ENCODE measurements around the gene VWA2. TPM values are rescaled to one million over a fixed set of nuclear protein-coding genes. Genes with fewer than 3 reads are reported as not detected.

VWA2 gene
- total RNA-seq, 1 experiment from 2014 or later, result 1.6 TPM

- H3K4me2 ChIP-seq (ENCODE audit: insufficient read depth, insufficient read length, low read length), result no peak overlapping the region
- no peak overlapping the region for H3K27ac Mint-ChIP-seq
- H3K4me1 Mint-ChIP-seq, result no peaks in the 10 kb centered on the region
- H3K27me3 Mint-ChIP-seq (ENCODE audit: low read depth), result no peaks in the 10 kb centered on the region
- H4K20me1 ChIP-seq (ENCODE audit: control insufficient read depth, insufficient read depth, insufficient read length), result no peaks in the 10 kb centered on the region
- H3K9ac ChIP-seq (ENCODE audit: extremely low read depth, insufficient read length, low read length), result no peak overlapping the region
- no peaks in the 10 kb centered on the region for H3K79me1 ChIP-seq (ENCODE audit: insufficient read depth, low read depth, low read length, poor library complexity, severe bottlenecking)
- H3K14ac ChIP-seq (ENCODE audit: insufficient read depth, low read length), result no peak overlapping the region
- H3T11ph ChIP-seq (ENCODE audit: low read length), result no peak overlapping the region
- H3K56ac ChIP-seq (ENCODE audit: insufficient read length, low read depth, low read length), result no peak overlapping the region
- H3K27me3 ChIP-seq (ENCODE audit: insufficient read depth, low read length), result no peaks in the 10 kb centered on the region
- no peaks in the 10 kb centered on the region for H3K9me3 Mint-ChIP-seq
- no peak overlapping the region for H3K4me3 Mint-ChIP-seq
- no peaks in the 10 kb centered on the region for H3K79me2 ChIP-seq (ENCODE audit: insufficient read depth, low read length)
- H2BK120ac ChIP-seq (ENCODE audit: low read depth, low read length, poor library complexity, severe bottlenecking), result no peak overlapping the region
- TF ChIP-seq, protein P1, sequence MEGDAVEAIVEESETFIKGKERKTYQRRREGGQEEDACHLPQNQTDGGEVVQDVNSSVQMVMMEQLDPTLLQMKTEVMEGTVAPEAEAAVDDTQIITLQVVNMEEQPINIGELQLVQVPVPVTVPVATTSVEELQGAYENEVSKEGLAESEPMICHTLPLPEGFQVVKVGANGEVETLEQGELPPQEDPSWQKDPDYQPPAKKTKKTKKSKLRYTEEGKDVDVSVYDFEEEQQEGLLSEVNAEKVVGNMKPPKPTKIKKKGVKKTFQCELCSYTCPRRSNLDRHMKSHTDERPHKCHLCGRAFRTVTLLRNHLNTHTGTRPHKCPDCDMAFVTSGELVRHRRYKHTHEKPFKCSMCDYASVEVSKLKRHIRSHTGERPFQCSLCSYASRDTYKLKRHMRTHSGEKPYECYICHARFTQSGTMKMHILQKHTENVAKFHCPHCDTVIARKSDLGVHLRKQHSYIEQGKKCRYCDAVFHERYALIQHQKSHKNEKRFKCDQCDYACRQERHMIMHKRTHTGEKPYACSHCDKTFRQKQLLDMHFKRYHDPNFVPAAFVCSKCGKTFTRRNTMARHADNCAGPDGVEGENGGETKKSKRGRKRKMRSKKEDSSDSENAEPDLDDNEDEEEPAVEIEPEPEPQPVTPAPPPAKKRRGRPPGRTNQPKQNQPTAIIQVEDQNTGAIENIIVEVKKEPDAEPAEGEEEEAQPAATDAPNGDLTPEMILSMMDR (conservative IDR thresholded peaks at IDR 0.05), result no peak
- no peaks in the 10 kb centered on the region for H3K4me1 ChIP-seq (ENCODE audit: insufficient read depth, low read length)
- H4K8ac ChIP-seq (replicated peaks; ENCODE audit: insufficient read length, low read depth, low read length), result no peak overlapping the region
- H2BK20ac ChIP-seq (ENCODE audit: low read depth, low read length, poor library complexity, severe bottlenecking), result no peak overlapping the region
- no peak for DNase-seq
- no peak overlapping the region for H2BK5ac ChIP-seq (ENCODE audit: insufficient read length, low read length)
- H4K91ac ChIP-seq (ENCODE audit: insufficient read length, low read depth, low read length), result no peak overlapping the region
- H3K9me3 ChIP-seq (ENCODE audit: control insufficient read depth, low read depth, low read length), result no peaks in the 10 kb centered on the region
- no peak overlapping the region for H4K5ac ChIP-seq (ENCODE audit: insufficient read length, low read depth, low read length)
- no peak overlapping the region for H2BK12ac ChIP-seq (ENCODE audit: insufficient read length, low read depth, low read length)
- H3K4ac ChIP-seq (ENCODE audit: low read depth, low read length), result no peak overlapping the region
- no peaks in the 10 kb centered on the region for H3K23me2 ChIP-seq (ENCODE audit: insufficient read length, low read depth, low read length, poor library complexity, severe bottlenecking)
- no peak overlapping the region for H3K27ac ChIP-seq (ENCODE audit: insufficient read length, low read depth, low read length)
- H3K18ac ChIP-seq (ENCODE audit: insufficient read length, low read depth, low read length), result no peak overlapping the region
- no peak overlapping the region for H2BK15ac ChIP-seq (ENCODE audit: low read depth, low read length)
- no CpG with 5 or more reads among the region's 4 CpGs for WGBS (ENCODE audit: extremely low coverage, insufficient read length, low lambda C conversion rate)
- H2AK5ac ChIP-seq (ENCODE audit: insufficient read length, low read length), result no peak overlapping the region
- H3K23ac ChIP-seq (ENCODE audit: insufficient read length, low read depth, low read length), result no peak overlapping the region
- H3K36me3 Mint-ChIP-seq (ENCODE audit: insufficient read depth in 1 of 3, low read depth in 3 of 3), result no peaks in the 10 kb centered on the region
- no peak overlapping the region for H2AFZ ChIP-seq (ENCODE audit: low read length)
These were observed 39.8 kb upstream of the VWA2 start for GRCh38 chr10:114199239-114199638.
